ENCODE data around the gene PRKAR2B. TPM values are rescaled to one million over a fixed set of nuclear protein-coding genes. Genes with fewer than 3 reads are reported as not detected.
"Not testable (repeated sequence)": the region's sequence is repeated elsewhere in the genome, so short reads cannot be mapped to it uniquely, and the experiment has no call there.

Gene PRKAR2B
- total RNA-seq, 2 experiments from 2014 or later: 1.3 to 1.4 TPM

DNA sequence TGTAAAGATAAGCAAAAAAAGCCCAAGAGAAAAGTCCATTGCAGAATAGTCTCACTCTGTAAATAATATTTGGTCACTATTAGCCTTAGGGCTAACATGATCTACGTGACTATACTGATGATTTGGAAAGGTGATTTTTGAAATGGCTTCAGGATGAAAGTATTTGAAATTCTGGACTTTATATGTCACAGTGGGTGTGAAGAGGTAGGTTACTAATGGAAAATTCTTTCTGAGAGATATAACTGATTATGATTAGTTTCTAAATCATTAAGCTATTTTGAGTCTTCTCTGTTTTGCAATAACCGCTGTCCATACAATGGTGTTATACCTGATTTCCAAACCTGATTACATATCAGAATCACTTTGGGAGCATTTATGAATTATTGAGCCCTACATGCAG lies 104.2 kb downstream of the PRKAR2B start:
- no peak for DNase-seq
- Mint-ChIP-seq H3K4me1 (ENCODE audit: low read depth) (peaks cover 6% of the 10 kb centered on the region), H3K27ac (no peak overlapping the region), H3K9me3 (no peaks in the 10 kb centered on the region), H3K27me3 (no peaks in the 10 kb centered on the region), H3K36me3 (no peaks in the 10 kb centered on the region), H3K4me3 (no peak overlapping the region)
- intact Hi-C loops (cut with micrococcal nuclease): loop anchor here (5.0 kb wide), 1 partner anchor 101 kb away; no protein-coding TSS in a partner anchor
- ChIA-PET CTCF (interaction anchor here (0.5 to 7.5 kb wide), 15 partner anchors 10 to 1584 kb away, joined by 3 to 155 read pairs (median 5); partner anchors contain the start of gene HBP1), POLR2A (no interaction called here)

DNA sequence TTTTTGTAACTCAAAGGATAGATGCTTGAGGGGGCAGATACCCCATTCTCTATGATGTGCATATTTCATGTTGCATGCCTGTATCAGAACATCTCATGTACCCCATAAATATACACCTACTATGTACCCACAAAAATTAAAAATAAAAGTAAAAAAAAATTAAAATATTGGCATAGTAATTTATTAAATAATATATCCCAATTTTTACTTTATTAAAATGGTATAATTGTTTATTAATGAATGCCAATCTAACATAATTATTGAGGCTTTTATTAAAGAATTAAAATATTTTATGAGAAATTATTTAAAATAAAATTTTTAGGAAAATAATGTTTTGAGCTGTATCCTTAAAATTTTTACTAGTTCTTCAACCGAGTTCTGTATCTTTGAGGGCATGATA lies 105.4 kb downstream of the PRKAR2B start:
- no peaks in the 10 kb centered on the region for H3K27me3 Mint-ChIP-seq
- H3K27ac Mint-ChIP-seq: no peak overlapping the region
- intact Hi-C loops (cut with micrococcal nuclease): loop anchor here (1.0 to 5.0 kb wide), 4 partner anchors 17 to 357 kb away; no protein-coding TSS in a partner anchor
- no peak for DNase-seq
- ChIA-PET POLR2A (no interaction called here), CTCF (interaction anchor here (0.6 to 7.5 kb wide), 22 partner anchors 12 to 729 kb away, joined by 3 to 155 read pairs (median 4); partner anchors contain the start of gene HBP1)
- no peaks in the 10 kb centered on the region for H3K9me3 Mint-ChIP-seq
- H3K4me3 Mint-ChIP-seq: no peak overlapping the region
- H3K36me3 Mint-ChIP-seq: no peaks in the 10 kb centered on the region
- H3K4me1 Mint-ChIP-seq (ENCODE audit: low read depth): peaks cover 6% of the 10 kb centered on the region

DNA sequence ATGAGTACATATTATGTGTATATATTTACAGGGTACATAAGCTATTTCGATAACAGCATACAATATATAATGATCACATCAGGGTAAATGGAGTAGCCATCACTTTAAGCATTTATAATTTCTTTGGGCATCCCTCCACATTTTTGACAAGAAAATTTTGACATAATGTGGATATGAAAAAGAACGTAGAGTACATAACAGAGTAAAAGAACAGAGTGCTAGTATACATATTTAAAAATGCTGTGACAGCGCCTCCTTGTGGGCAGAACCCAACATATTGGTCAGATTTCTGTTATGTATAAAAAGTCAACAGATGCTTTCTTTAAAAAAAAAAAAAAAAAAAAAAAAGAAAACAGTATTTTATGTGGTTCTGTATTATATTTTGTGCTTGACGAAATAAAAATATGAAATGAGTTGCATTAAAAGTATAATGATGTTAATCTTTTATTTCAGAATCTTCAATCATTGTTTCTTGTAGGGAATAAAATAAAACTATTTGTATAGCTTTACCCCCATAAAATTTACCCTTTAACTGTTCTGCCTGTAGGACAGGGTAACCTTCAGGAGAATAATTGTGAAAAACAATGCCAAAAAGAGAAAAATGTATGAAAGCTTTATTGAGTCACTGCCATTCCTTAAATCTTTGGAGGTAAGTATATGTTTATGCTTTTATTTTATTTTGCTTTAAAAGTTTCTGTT lies 106.0 kb downstream of the PRKAR2B start:
- CTCF ChIA-PET: interaction anchor here (0.6 to 7.5 kb wide), 25 partner anchors 11 to 729 kb away, joined by 3 to 155 read pairs (median 4); partner anchors contain the start of gene HBP1
- Mint-ChIP-seq H3K4me3 (no peak overlapping the region), H3K36me3 (no peaks in the 10 kb centered on the region), H3K9me3 (no peaks in the 10 kb centered on the region), H3K27me3 (no peaks in the 10 kb centered on the region), H3K27ac (no peak overlapping the region), H3K4me1 (ENCODE audit: low read depth) (peaks cover 6% of the 10 kb centered on the region)
- POLR2A ChIA-PET: no interaction called here
- intact Hi-C loops (cut with micrococcal nuclease): loop anchor here (1.0 kb wide), 3 partner anchors 17 to 357 kb away; no protein-coding TSS in a partner anchor
- DNase-seq: peak; percentile 81

GRCh38 chr7:107151538-107151937 lies 107.0 kb downstream of the PRKAR2B start:
- CTCF ChIA-PET: interaction anchor here (1.6 to 7.5 kb wide), 4 partner anchors 13 to 356 kb away, joined by 4 to 155 read pairs (median 26); no protein-coding TSS in a partner anchor

DNA sequence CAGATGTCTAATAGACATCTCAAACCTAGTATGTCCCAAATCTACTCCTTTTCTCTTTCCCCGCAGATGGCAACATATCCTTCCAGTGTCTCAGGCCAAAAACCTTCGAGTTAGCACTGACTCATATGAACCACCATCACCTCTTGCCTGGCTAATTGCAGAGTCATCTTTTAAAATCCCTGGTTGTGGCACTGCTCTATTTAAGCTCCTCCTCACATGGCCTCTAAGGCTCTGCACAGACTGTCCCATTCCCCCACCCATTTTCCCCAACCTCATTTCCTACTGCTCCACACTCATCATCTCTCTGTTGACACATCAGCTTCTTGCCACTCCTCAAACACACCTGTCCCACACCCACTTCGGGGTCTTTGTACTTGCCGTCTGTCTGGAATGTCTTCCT lies 107.5 kb downstream of the PRKAR2B start:
- no peak overlapping the region for H3K4me3 Mint-ChIP-seq
- no peak for DNase-seq
- H3K4me1 Mint-ChIP-seq (ENCODE audit: low read depth): peaks cover 6% of the 10 kb centered on the region
- no peaks in the 10 kb centered on the region for H3K36me3 Mint-ChIP-seq
- intact Hi-C loops (cut with micrococcal nuclease): no loop called here
- ChIA-PET POLR2A (interaction anchor here (1.2 kb wide), 1 partner anchor 16 kb away, joined by 5 read pairs; the partner anchor contains the start of gene HBP1), CTCF (interaction anchor here (1.4 to 7.5 kb wide), 5 partner anchors 13 to 357 kb away, joined by 4 to 155 read pairs (median 4); no protein-coding TSS in a partner anchor)
- H3K9me3 Mint-ChIP-seq: no peaks in the 10 kb centered on the region
- H3K27me3 Mint-ChIP-seq: no peaks in the 10 kb centered on the region
- no peak overlapping the region for H3K27ac Mint-ChIP-seq

More at GRCh38 chr7:107151538-107151937, 107.0 kb downstream of the PRKAR2B start:
- no peaks in the 10 kb centered on the region for H3K36me3 Mint-ChIP-seq
- H3K27ac Mint-ChIP-seq: no peak overlapping the region
- DNase-seq: no peak
- H3K9me3 Mint-ChIP-seq: no peaks in the 10 kb centered on the region
- H3K4me3 Mint-ChIP-seq: no peak overlapping the region
- H3K4me1 Mint-ChIP-seq (ENCODE audit: low read depth): peaks cover 6% of the 10 kb centered on the region
- POLR2A ChIA-PET: interaction anchor here (1.2 kb wide), 1 partner anchor 17 kb away, joined by 5 read pairs; the partner anchor contains the start of gene HBP1
- H3K27me3 Mint-ChIP-seq: no peaks in the 10 kb centered on the region
- intact Hi-C loops (cut with micrococcal nuclease): no loop called here

GRCh38 chr7:107154826-107155225 lies 110.3 kb downstream of the PRKAR2B start:
- intact Hi-C loops (cut with micrococcal nuclease): no loop called here
- CTCF ChIA-PET: no interaction called here
- Mint-ChIP-seq H3K4me1 (ENCODE audit: low read depth) (no peaks in the 10 kb centered on the region), H3K36me3 (no peaks in the 10 kb centered on the region), H3K27ac (no peak overlapping the region), H3K4me3 (no peak overlapping the region), H3K27me3 (no peaks in the 10 kb centered on the region), H3K9me3 (no peaks in the 10 kb centered on the region)
- POLR2A ChIA-PET: no interaction called here
- DNase-seq: no peak

DNA sequence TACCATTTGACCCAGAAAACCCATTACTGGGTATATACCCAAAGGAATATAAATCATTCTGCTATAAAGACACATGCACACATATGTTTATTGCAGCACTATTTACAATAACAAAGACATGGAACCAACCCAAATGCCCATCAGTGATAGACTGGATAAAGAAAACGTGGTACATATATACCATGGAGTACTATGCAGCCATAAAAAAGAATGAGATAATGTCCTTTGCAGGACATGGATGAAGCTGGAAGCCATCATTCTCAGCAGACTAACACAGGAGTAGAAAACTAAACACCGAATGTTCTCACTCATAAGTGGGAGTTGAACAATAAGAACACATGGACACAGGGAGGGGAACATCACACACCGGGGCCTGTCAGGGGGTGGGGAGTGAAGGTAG lies 111.2 kb downstream of the PRKAR2B start:
- not testable (repeated sequence) for DNase-seq

GRCh38 chr7:107157091-107157490 lies 112.6 kb downstream of the PRKAR2B start:
- no peak overlapping the region for H3K4me3 Mint-ChIP-seq
- no peaks in the 10 kb centered on the region for H3K4me1 Mint-ChIP-seq (ENCODE audit: low read depth)
- intact Hi-C loops (cut with micrococcal nuclease): no loop called here
- H3K27ac Mint-ChIP-seq: no peak overlapping the region
- no peaks in the 10 kb centered on the region for H3K9me3 Mint-ChIP-seq
- ChIA-PET POLR2A (no interaction called here), CTCF (interaction anchor here (0.6 to 1.7 kb wide), 2 partner anchors 10 to 231 kb away, joined by 4 to 5 read pairs; no protein-coding TSS in a partner anchor)
- DNase-seq: no peak
- no peaks in the 10 kb centered on the region for H3K27me3 Mint-ChIP-seq
- no peaks in the 10 kb centered on the region for H3K36me3 Mint-ChIP-seq

More for the DNA sequence above, 111.2 kb downstream of the PRKAR2B start:
- intact Hi-C loops (cut with micrococcal nuclease); H3K9me3 Mint-ChIP-seq; CTCF ChIA-PET; H3K4me3 Mint-ChIP-seq; H3K4me1 Mint-ChIP-seq (ENCODE audit: low read depth); H3K36me3 Mint-ChIP-seq; POLR2A ChIA-PET; H3K27ac Mint-ChIP-seq; H3K27me3 Mint-ChIP-seq: not testable (repeated sequence)

GRCh38 chr7:107158028-107158427 lies 113.5 kb downstream of the PRKAR2B start:
- no peak overlapping the region for H3K27ac Mint-ChIP-seq
- no peaks in the 10 kb centered on the region for H3K4me1 Mint-ChIP-seq (ENCODE audit: low read depth)
- H3K36me3 Mint-ChIP-seq: no peaks in the 10 kb centered on the region
- DNase-seq: no peak
- H3K9me3 Mint-ChIP-seq: no peaks in the 10 kb centered on the region
- ChIA-PET POLR2A (no interaction called here), CTCF (interaction anchor here (1.7 kb wide), 1 partner anchor 9 kb away, joined by 4 read pairs; no protein-coding TSS in a partner anchor)
- no peak overlapping the region for H3K4me3 Mint-ChIP-seq
- H3K27me3 Mint-ChIP-seq: no peaks in the 10 kb centered on the region
- intact Hi-C loops (cut with micrococcal nuclease): no loop called here

GRCh38 chr7:107160389-107160788 lies 115.9 kb downstream of the PRKAR2B start:
- ChIA-PET CTCF (no interaction called here), POLR2A (no interaction called here)
- intact Hi-C loops (cut with micrococcal nuclease): no loop called here
- Mint-ChIP-seq H3K27ac (no peak overlapping the region), H3K36me3 (no peaks in the 10 kb centered on the region), H3K4me1 (ENCODE audit: low read depth) (no peaks in the 10 kb centered on the region), H3K27me3 (peaks cover 2% of the 10 kb centered on the region), H3K9me3 (no peaks in the 10 kb centered on the region), H3K4me3 (no peak overlapping the region)
- DNase-seq: no peak

DNA sequence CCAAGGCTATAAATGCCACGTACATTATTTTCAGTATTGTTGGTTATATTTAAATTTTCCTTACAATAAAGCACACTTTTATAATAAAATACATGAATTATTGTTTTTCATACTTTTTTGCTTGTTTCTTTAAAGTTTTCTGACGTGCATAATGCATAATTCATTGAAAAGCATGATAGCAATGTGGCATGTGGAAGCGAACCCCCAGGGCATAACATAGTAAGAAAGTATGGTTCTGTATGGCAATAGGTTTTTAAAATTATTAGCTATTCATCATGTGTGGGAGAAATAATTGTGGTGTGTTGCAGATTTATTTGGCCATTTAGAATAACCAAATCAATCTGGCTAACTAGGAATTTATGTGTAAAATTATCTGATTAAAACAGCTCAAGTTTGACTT lies 116.9 kb downstream of the PRKAR2B start:
- Mint-ChIP-seq H3K36me3 (no peaks in the 10 kb centered on the region), H3K4me1 (ENCODE audit: low read depth) (peaks cover 4% of the 10 kb centered on the region), H3K27ac (no peak overlapping the region), H3K4me3 (no peak overlapping the region), H3K27me3 (peaks cover 2% of the 10 kb centered on the region), H3K9me3 (no peaks in the 10 kb centered on the region)
- intact Hi-C loops (cut with micrococcal nuclease): no loop called here
- ChIA-PET CTCF (interaction anchor here (0.6 to 1.6 kb wide), 4 partner anchors 11 to 369 kb away, joined by 3 to 5 read pairs (median 4); no protein-coding TSS in a partner anchor), POLR2A (no interaction called here)
- no peak for DNase-seq

- H3K36me3 Mint-ChIP-seq: no peaks in the 10 kb centered on the region
- H3K9me3 Mint-ChIP-seq: no peaks in the 10 kb centered on the region
- CTCF ChIA-PET: interaction anchor here (1.6 kb wide), 1 partner anchor 15 kb away, joined by 5 read pairs; no protein-coding TSS in a partner anchor
- no peak for DNase-seq
- intact Hi-C loops (cut with micrococcal nuclease): no loop called here
- no peak overlapping the region for H3K27ac Mint-ChIP-seq
- POLR2A ChIA-PET: no interaction called here
- peaks cover 2% of the 10 kb centered on the region for H3K27me3 Mint-ChIP-seq
- peaks cover 10% of the 10 kb centered on the region for H3K4me1 Mint-ChIP-seq (ENCODE audit: low read depth)
- no peak overlapping the region for H3K4me3 Mint-ChIP-seq
Observed at GRCh38 chr7:107162475-107162874, 118.0 kb downstream of the PRKAR2B start.

Data from activated CD4-positive, alpha-beta memory T cell treated with anti-CD3 and anti-CD28 coated beads for 36 hours (primary cell).